ENCODE results near the gene C19orf73.
"Not testable (repeated sequence)": the region's sequence is repeated elsewhere in the genome, so short reads cannot be mapped to it uniquely, and the experiment has no call there.

The C19orf73 gene

GRCh38 chr19:49148784-49149651, 30.1 kb upstream of the C19orf73 start:
- peak; percentile 97 for DNase-seq (ENCODE audit: low read depth, low spot score)

- no peak for DNase-seq (ENCODE audit: low read depth, low spot score)
Observed at GRCh38 chr19:49148044-49148682, 29.2 kb upstream of the C19orf73 start.

- DNase-seq (ENCODE audit: low read depth, low spot score), result not testable (repeated sequence)
Observed at GRCh38 chr19:49146408-49146770, 27.4 kb upstream of the C19orf73 start.

- DNase-seq (ENCODE audit: low read depth, low spot score), result peak; percentile 92
Observed at GRCh38 chr19:49145573-49146407, 26.8 kb upstream of the C19orf73 start.

- peak; percentile 97 for DNase-seq (ENCODE audit: low read depth, low spot score)
Observed at GRCh38 chr19:49142866-49143335, 24.0 kb upstream of the C19orf73 start.

DNA sequence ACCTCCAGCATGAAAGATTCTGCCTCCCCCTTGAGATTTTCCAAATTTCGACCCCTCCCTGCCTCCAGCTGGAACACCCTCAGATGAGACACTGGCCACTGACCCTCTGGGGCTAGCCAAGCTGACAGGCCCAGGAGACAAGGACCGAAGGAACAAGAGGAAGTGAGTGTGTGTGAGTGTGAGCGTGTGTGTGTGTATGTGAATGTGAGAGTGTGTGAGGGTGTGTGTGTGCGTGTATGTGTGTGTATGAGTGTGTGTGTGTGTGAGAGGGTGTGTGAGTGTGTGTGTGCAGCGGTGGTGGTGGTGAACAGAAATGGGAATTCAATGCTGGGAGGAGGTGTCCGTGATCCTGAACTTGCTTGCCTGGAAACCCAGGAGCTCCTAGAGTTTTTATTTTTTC, 22.4 kb upstream of the C19orf73 start:
- no peak for DNase-seq (ENCODE audit: low read depth, low spot score)

- no peak for DNase-seq (ENCODE audit: low read depth, low spot score)
Observed at GRCh38 chr19:49140951-49141350, 22.0 kb upstream of the C19orf73 start.

GRCh38 chr19:49136771-49137171, 17.8 kb upstream of the C19orf73 start:
- DNase-seq (ENCODE audit: low read depth, low spot score), result no peak

GRCh38 chr19:49135686-49136085, 16.7 kb upstream of the C19orf73 start:
- no peak for DNase-seq (ENCODE audit: low read depth, low spot score)

GRCh38 chr19:49133621-49134454, 14.9 kb upstream of the C19orf73 start:
- peak; percentile 39 for DNase-seq (ENCODE audit: low read depth, low spot score)

DNA sequence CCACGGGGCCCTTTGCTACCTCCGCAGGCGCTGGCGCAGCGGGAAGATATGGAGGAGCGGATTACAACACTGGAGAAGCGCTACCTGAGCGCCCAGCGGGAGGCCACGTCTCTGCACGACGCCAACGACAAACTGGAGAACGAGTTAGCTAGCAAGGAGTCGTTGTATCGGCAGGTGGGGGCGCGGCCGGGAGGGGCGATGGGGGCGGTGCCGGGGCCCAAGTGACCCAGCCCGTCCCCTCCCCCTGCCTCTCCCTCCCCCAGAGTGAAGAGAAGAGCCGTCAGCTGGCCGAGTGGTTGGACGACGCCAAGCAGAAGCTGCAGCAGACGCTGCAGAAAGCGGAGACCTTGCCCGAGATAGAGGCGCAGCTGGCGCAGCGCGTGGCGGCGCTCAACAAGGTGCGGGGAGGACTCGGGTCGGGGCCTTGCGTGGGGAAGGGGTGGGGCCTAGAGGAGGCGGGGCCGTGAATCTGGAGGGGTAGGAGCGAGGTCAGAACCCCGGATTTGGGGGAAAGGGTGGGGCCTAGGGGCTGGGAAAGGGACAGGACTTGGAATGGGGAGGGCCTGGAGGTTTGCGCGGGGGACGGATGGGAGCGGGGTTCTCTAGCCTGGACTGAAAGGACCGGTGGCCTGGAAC, 14.1 kb upstream of the C19orf73 start:
- DNase-seq (ENCODE audit: low read depth, low spot score), result no peak

- DNase-seq (ENCODE audit: low read depth, low spot score), result no peak
Observed at GRCh38 chr19:49130325-49130724, 11.4 kb upstream of the C19orf73 start.

GRCh38 chr19:49129238-49129583, 10.3 kb upstream of the C19orf73 start:
- DNase-seq (ENCODE audit: low read depth, low spot score), result no peak

DNA sequence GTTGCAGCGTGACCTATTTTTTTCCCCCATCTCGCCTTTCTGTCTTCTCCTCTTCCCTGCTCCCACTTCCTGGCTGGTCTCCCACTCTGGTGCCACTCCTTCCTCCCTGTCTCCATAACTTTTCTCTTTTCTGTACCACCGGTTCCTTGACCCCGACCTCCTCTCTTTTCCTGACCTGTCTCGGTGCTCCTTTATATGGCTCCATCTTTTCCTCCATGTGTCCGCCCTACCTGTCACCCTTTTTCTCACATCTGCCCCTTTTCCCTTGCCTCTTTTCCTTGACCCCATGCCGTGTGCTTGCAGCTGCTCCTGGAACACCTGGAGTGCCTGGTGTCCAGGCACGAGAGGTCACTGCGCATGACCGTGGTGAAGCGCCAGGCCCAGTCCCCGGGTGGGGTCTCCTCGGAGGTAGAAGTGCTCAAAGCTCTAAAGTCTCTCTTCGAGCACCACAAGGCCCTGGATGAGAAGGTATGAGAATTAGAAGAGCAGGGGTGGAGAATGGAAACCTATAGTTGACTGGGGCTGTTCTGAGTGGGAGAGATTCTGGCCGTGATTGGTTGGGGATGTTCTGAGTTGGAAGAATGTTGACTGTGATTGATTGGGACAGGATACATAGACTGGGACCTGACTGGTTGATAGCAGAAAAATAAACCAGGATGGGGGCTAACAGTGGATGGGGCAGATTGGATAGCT, 9.7 kb upstream of the C19orf73 start:
- no peak for DNase-seq (ENCODE audit: low read depth, low spot score)

GRCh38 chr19:49127674-49128544, 9.0 kb upstream of the C19orf73 start:
- peak; percentile 98 for DNase-seq (ENCODE audit: low read depth, low spot score)

GRCh38 chr19:49127225-49127624, 8.3 kb upstream of the C19orf73 start:
- not testable (repeated sequence) for DNase-seq (ENCODE audit: low read depth, low spot score)

- no peak for DNase-seq (ENCODE audit: low read depth, low spot score)
Observed at GRCh38 chr19:49126575-49126974, 7.6 kb upstream of the C19orf73 start.

DNA sequence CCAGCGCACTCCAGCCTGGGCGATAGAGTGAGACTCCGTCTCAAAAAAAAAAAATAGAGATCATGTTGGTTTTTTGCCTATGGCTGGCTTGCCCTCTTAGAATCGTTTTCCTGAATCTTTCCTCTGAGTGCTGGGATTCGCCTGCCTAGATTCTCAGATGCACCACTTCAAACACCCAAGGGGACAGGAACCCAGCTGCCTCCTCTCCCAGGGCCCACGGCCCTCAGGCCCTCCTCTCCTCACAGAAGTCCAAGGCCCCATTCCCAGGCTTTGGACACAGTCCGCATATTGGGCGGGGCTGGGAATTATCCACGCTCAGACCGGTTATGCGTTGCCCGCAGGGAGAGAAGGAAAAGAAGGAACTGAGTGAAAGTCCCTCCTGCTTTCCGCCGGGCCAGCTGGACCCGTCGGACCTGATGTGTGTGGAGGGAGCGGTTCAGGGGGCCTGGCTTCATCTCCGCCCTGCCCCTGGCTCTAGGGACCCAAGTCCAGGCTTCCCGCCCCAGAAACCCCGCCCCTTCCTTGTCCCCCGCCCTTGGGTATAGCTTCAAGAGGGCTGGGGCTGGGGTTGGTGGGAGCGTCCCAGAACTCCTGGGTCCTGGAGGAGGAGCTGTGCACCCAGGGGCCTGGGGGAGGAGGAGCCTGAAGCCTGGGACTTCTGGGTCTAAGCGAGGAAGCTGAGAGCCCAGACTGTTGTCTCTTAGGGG, 6.2 kb upstream of the C19orf73 start:
- DNase-seq (ENCODE audit: low read depth, low spot score), result no peak

DNA sequence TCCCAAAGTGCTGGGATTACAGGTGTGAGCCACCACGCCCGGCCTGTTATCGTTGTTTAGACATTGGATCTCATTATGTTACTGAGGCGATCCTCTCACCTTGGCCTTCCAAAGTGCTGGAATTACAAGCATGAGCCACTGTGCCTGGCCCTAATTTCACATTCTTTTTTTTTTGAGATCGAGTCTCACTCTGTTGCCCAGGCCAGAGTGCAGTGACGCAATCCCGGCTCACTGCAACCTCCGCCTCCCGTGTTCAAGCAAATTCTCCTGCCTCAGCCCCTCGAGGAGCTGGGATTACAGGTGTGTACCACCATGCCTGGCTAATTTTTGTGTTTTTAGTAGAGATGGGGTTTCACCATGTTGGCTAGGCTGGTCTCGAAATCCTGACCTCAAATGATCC, 4.3 kb upstream of the C19orf73 start:
- not testable (repeated sequence) for DNase-seq (ENCODE audit: low read depth, low spot score)

All from astrocyte of the hippocampus (primary cell).